IMR-90 (cell line): ENCODE data around the gene HSP90AB1. TPM values are rescaled to one million over a fixed set of nuclear protein-coding genes. Genes with fewer than 3 reads are reported as not detected.

Experiments
- ATAC-seq: fragments of 200-7000 bp; cut with Tn5 transposase; 2 replicates; pipeline ENCODE4 v1.9.1; 2020; ENCODE audit warnings: low read depth, mild to moderate bottlenecking, moderate library complexity
- BruUV-seq: library from RNA; stranded (reverse); fragments of 400-500 nt; replicated peaks from 2 replicates; lab custom pipeline; 2021; lab: Mats Ljungman, UMichigan
- CTCF ChIA-PET: fragments of 300-600 bp; formaldehyde crosslinking; extraction: SDS; loops from one replicate; lab custom pipeline; 2021; ENCODE audit warnings: antibody characterized with exemption; lab: Yijun Ruan, JAX
- POLR2A ChIA-PET: fragments of 300-600 bp; sonication (Branson Sonifier 250); formaldehyde crosslinking; loops from one replicate; lab custom pipeline; 2022; ENCODE audit warnings: antibody characterized with exemption; ENCODE audit not compliant: unreplicated experiment; lab: Charles Lee
- DNase-seq: peaks from one replicate; pipeline ENCODE4 v3.0.0; 2013
- H2AFZ ChIP-seq: replicated peaks from 2 replicates; pipeline ENCODE3; 2013; ENCODE audit warnings: low read length, mild to moderate bottlenecking; ENCODE audit not compliant: poor library complexity
- H2AK5ac ChIP-seq: 2 replicates; pipeline ENCODE4 v1.6.1; 2013; ENCODE audit warnings: low read depth, low read length, inconsistent platforms
- H2AK9ac ChIP-seq: replicated peaks from 2 replicates; pipeline ENCODE3; 2013; ENCODE audit warnings: mild to moderate bottlenecking, low read depth, low read length, moderate library complexity; ENCODE audit not compliant: poor library complexity
- H2BK120ac ChIP-seq: 2 replicates; pipeline ENCODE4 v1.6.1; 2013; ENCODE audit warnings: low read depth, low read length, inconsistent platforms
- H2BK15ac ChIP-seq: 3 replicates; pipeline ENCODE4 v1.6.1; 2013; ENCODE audit warnings: low read depth, low read length, inconsistent platforms
- H2BK20ac ChIP-seq: 2 replicates; pipeline ENCODE4 v1.6.1; 2013; ENCODE audit warnings: low read depth, mild to moderate bottlenecking, inconsistent platforms, low read length, moderate library complexity
- H2BK5ac ChIP-seq: 2 replicates; pipeline ENCODE4 v1.6.1; 2013; ENCODE audit warnings: mild to moderate bottlenecking, low read depth, low read length, inconsistent platforms; ENCODE audit not compliant: poor library complexity, severe bottlenecking
- H3K14ac ChIP-seq: replicated peaks from 2 replicates; pipeline ENCODE4 v1.6.1; 2013; ENCODE audit warnings: low read depth, low read length, inconsistent platforms
- H3K18ac ChIP-seq: 2 replicates; pipeline ENCODE4 v1.6.1; 2013; ENCODE audit warnings: low read depth, low read length, control low read depth
- H3K23ac ChIP-seq: 2 replicates; pipeline ENCODE4 v1.6.1; 2013; ENCODE audit warnings: low read depth, low read length, inconsistent platforms
- H3K27ac ChIP-seq: 2 replicates; pipeline ENCODE4 v1.5.1; 2013; ENCODE audit warnings: mild to moderate bottlenecking, control low read depth, low read length; ENCODE audit not compliant: insufficient read depth
- H3K27me3 ChIP-seq: 2 replicates; pipeline ENCODE4 v1.6.1; 2013; ENCODE audit warnings: low read length; ENCODE audit not compliant: control insufficient read depth, insufficient read depth
- H3K36me3 ChIP-seq: 2 replicates; pipeline ENCODE4 v1.6.1; 2013; ENCODE audit warnings: low read length, mixed read lengths; ENCODE audit not compliant: control insufficient read depth, insufficient read depth
- H3K4ac ChIP-seq: 2 replicates; pipeline ENCODE4 v1.6.1; 2013; ENCODE audit warnings: low read depth, low read length, inconsistent platforms
- H3K4me1 ChIP-seq: 2 replicates; pipeline ENCODE4 v1.6.1; 2013; ENCODE audit warnings: low read length, mixed read lengths; ENCODE audit not compliant: control insufficient read depth, insufficient read depth
- H3K4me2 ChIP-seq: 2 replicates; pipeline ENCODE4 v1.6.1; 2013; ENCODE audit warnings: low read depth, mild to moderate bottlenecking, control low read depth, low read length, moderate library complexity
- H3K4me3 ChIP-seq: 2 replicates; pipeline ENCODE4 v1.5.1; 2013; ENCODE audit warnings: low read depth, mild to moderate bottlenecking, control low read depth, low read length, moderate library complexity; ENCODE audit not compliant: insufficient read depth
- H3K56ac ChIP-seq: 2 replicates; pipeline ENCODE4 v1.6.1; 2013; ENCODE audit warnings: low read length, inconsistent platforms; ENCODE audit not compliant: insufficient read depth; ENCODE audit errors: extremely low read depth
- H3K79me1 ChIP-seq, 2 experiments: 2 replicates each; pipeline ENCODE4 v1.6.1; 2013; ENCODE audit warnings: low read length in 2 of 2, inconsistent platforms in 1 of 2, low read depth in 1 of 2
- H3K9ac ChIP-seq: 2 replicates; pipeline ENCODE4 v1.6.1; 2013; ENCODE audit warnings: low read depth, low read length, control low read depth
- H3K9me1 ChIP-seq: 2 replicates; pipeline ENCODE4 v1.6.1; 2013; ENCODE audit warnings: low read length, inconsistent platforms; ENCODE audit not compliant: insufficient read depth
- H3K9me3 ChIP-seq: 2 replicates; pipeline ENCODE4 v1.6.1; 2013; ENCODE audit warnings: low read length; ENCODE audit not compliant: control insufficient read depth, insufficient read depth
- H4K20me1 ChIP-seq: 2 replicates; pipeline ENCODE4 v1.6.1; 2013; ENCODE audit warnings: low read length, inconsistent platforms; ENCODE audit not compliant: insufficient read depth
- H4K5ac ChIP-seq: 2 replicates; pipeline ENCODE4 v1.6.1; 2013; ENCODE audit warnings: mild to moderate bottlenecking, low read depth, low read length, control low read depth
- H4K8ac ChIP-seq, 2 experiments: 2 replicates each; pipeline ENCODE4 v1.6.1; 2013; ENCODE audit warnings: low read depth in 2 of 2, low read length in 2 of 2, control low read depth in 1 of 2, inconsistent platforms in 1 of 2
- H4K91ac ChIP-seq: 2 replicates; pipeline ENCODE4 v1.6.1; 2013; ENCODE audit warnings: low read depth, low read length, inconsistent platforms; ENCODE audit not compliant: insufficient read depth
- BHLHE40 ChIP-seq: fragments of 150-350 bp; IDR thresholded peaks from 2 replicates; pipeline ENCODE4 v1.6.1; 2016; ENCODE audit warnings: mild to moderate bottlenecking, low read depth, low read length
- CEBPB ChIP-seq: IDR thresholded peaks from 2 replicates; pipeline ENCODE4 v1.6.1; 2012; ENCODE audit warnings: low read depth, low read length, improper control_type of control experiment
- CHD1 ChIP-seq: IDR thresholded peaks from 2 replicates; pipeline ENCODE4 v1.6.1; 2012; ENCODE audit warnings: low read depth, low read length, improper control_type of control experiment
- FOS ChIP-seq: fragments of 150-350 bp; IDR thresholded peaks from 2 replicates; pipeline ENCODE4 v1.6.1; 2016; ENCODE audit warnings: low read depth, low read length
- MAZ ChIP-seq: IDR thresholded peaks from 2 replicates; pipeline ENCODE4 v1.6.1; 2012; ENCODE audit warnings: low read depth, mild to moderate bottlenecking, low read length, improper control_type of control experiment, moderate library complexity, borderline replicate concordance
- MXI1 ChIP-seq: IDR thresholded peaks from 2 replicates; pipeline ENCODE4 v1.6.1; 2012; ENCODE audit warnings: low read depth, mild to moderate bottlenecking, low read length, moderate library complexity, borderline replicate concordance
- POLR2A ChIP-seq: IDR thresholded peaks from 2 replicates; pipeline ENCODE4 v1.6.1; 2012; ENCODE audit warnings: mild to moderate bottlenecking, low read depth, low read length
- RCOR1 ChIP-seq: IDR thresholded peaks from 2 replicates; pipeline ENCODE4 v1.6.1; 2012; ENCODE audit warnings: mild to moderate bottlenecking, low read length, improper control_type of control experiment; ENCODE audit not compliant: insufficient replicate concordance
- RFX5 ChIP-seq: IDR thresholded peaks from 2 replicates; pipeline ENCODE4 v1.8.0; 2012; ENCODE audit warnings: low read depth, mild to moderate bottlenecking, low read length, moderate library complexity
- WGBS, 2 experiments: methylation state at CpG; one replicate each; pipeline versions ENCODE4 v1.1.5 to v1.1.7; 2013; ENCODE audit warnings: missing lambda C conversion rate in 2 of 2; ENCODE audit not compliant: insufficient read length in 1 of 2; ENCODE audit errors: extremely low coverage in 2 of 2; 5-methylcytosine and 5-hydroxymethylcytosine counted together
- dilution Hi-C: fragments of 300-500 bp; cut with HindIII; formaldehyde crosslinking; loops from one replicate; pipeline ENCODE4 v1.14.3; 2018; ENCODE audit warnings: low sequenced_read_pairs; ENCODE audit not compliant: unreplicated experiment
- in situ Hi-C: fragments of 300-500 bp; cut with MboI; formaldehyde crosslinking; loops from 3 replicates; pipeline ENCODE4 v1.14.3; 2019; ENCODE audit warnings: low sequenced_read_pairs, inconsistent platforms, mixed read lengths
- intact Hi-C: fragments of 100-400 bp; cut with micrococcal nuclease; formaldehyde crosslinking; loops from 2 replicates; pipeline ENCODE4 v1.10.0; 2022
- polyA plus RNA-seq, 3 experiments: library from polyadenylated mRNA; depleted of rRNA; stranded (reverse); fragments of >200 nt; gene quantifications; 2 replicates each; pipeline ENCODE4 v1.2.3, GENCODE V29; 2012; ENCODE audit warnings: low replicate concordance in 1 of 3
- total RNA-seq: library from RNA; depleted of rRNA; stranded (reverse); fragments of >200 nt; gene quantifications from 2 replicates; pipeline ENCODE4 v1.2.3, GENCODE V29; 2012
- TF ChIP-seq, protein P1 (sequence below): fragments of 150-350 bp; IDR thresholded peaks from 2 replicates; pipeline ENCODE4 v1.6.1; 2016; ENCODE audit warnings: low read depth, mild to moderate bottlenecking, low read length, moderate library complexity, borderline replicate concordance
- TF ChIP-seq, protein P2 (sequence below): fragments of 150-350 bp; IDR thresholded peaks from 2 replicates; pipeline ENCODE4 v1.6.1; 2017; ENCODE audit warnings: mild to moderate bottlenecking, antibody characterized with exemption, low read length, low read depth

HSP90AB1 gene
- total and polyA plus RNA-seq, 2 of the 4 experiments (the other 2 are of a cell fraction), result 887 to 1,307 TPM

DNA sequence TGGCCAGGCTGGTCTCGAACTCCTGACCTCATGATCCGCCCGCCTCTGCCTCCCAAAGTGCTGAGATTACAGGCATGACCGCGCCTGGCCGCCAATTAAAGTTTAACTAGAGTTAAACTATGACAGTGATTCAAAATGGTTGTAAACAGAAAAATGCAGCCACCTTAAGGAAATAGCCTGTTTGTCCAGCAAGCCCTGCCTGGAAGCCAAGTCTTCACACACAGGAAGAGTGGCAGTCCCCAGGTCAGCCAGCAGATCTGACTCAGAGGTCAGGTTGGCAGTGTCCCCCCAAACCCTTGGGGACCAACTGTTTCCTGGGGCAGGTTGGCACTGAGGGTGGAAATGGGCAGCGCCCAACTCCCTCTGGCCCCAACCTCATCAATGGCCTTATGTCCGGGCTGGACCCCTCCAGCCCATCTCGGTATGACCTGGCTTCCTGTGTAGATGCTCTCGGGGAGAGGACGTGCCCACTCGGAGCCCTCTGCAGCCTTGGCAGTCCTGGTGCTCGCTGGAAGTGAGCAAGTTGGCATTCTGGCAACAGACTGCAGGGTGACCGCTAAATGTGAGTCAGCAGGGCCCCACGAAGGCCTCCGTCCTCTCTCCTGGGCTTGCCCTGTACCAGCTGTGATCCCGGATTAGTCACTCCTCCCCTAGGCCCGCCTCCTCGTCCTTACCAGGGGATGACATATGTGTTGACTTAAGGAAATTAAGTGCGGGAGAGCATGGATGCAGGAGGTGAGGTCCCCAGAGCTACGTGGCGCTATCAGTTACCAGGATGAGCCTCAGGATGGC lies 9.7 kb upstream of the HSP90AB1 start (continued):
- TF ChIP-seq MAZ (peak; percentile 32; the same call in 1 of the 2 replicates), POLR2A (peak; percentile 74), RCOR1 (peak; percentile 70)

DNA sequence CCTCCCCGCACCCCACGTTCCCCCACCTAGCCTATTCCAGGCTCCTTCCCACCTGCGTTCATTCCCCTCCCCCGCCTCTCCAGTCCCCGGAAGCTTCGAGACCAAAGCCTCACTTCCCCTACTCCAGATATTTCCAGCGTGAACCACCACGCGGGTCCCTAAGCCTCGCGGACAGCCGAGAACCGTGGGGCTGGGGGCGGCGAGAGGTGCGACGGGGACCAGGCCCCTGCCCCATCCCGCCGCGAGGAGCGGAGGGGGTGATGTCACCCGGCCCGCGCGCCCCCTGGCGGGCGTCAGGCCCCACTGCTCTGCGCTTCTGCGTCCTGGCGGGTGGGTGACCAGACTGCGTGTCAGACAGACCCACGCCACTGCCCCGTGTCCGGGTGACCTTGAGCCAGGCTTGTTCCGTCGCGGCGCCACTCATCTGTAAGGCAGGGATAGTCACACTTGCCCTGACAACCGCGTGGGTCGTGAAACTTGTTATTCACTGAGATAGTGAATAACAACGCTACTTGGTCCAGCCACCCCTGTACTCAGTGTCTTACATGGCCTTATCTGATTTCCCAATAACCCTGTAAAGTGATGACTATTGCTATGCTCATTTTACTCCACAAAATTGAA lies 9.0 kb upstream of the HSP90AB1 start:
- H3K9ac ChIP-seq, result peak overlapping the region; percentile 46
- H3K18ac ChIP-seq, result peak overlapping the region; percentile 40; the same call in 1 of the 2 replicates
- H3K9me1 ChIP-seq, result peaks cover 4% of the 10 kb centered on the region
- peak overlapping the region; percentile 63 for H3K27ac ChIP-seq
- POLR2A ChIA-PET, result interaction anchor here (1.3 kb wide), 1 partner anchor 9 kb away, joined by 8 read pairs; the partner anchor contains the start of gene HSP90AB1
- no TSS peak for BruUV-seq
- H3K9me3 ChIP-seq, result no peaks in the 10 kb centered on the region
- dilution Hi-C loops, result no loop called here
- in situ Hi-C loops, result loop anchor here (5.0 kb wide), 1 partner anchor 131 kb away; no protein-coding TSS in a partner anchor
- H3K4me2 ChIP-seq, result peak overlapping the region; percentile 93
- peaks cover 16% of the 10 kb centered on the region for H3K4me1 ChIP-seq
- H3K56ac ChIP-seq, result no peak overlapping the region
- H4K5ac ChIP-seq, result peak overlapping the region; percentile 72
- H4K8ac ChIP-seq, result peak overlapping the region; percentile 32 to 86
- CTCF ChIA-PET, result interaction anchor here (0.6 to 1.3 kb wide), 6 partner anchors 8 to 1191 kb away, joined by 3 to 7 read pairs (median 3); no protein-coding TSS in a partner anchor
- peak overlapping the region; percentile 85 for H2BK120ac ChIP-seq
- intact Hi-C loops, result loop anchor here (1.0 kb wide), 1 partner anchor 60 kb away; no protein-coding TSS in a partner anchor
- peak overlapping the region; percentile 87 for H3K14ac ChIP-seq
- H2AK5ac ChIP-seq, result peak overlapping the region; percentile 65
- 0 out of 4 replicates have a peak, but pooled peaks cover 0 to 4% of the 10 kb centered on the region in 2 experiments for H3K79me1 ChIP-seq
- H2AFZ ChIP-seq, result peak overlapping the region; percentile 97
- peak overlapping the region; percentile 58 for H3K4me3 ChIP-seq
- H2AK9ac ChIP-seq, result peak overlapping the region; percentile 92
- H4K91ac ChIP-seq, result peak overlapping the region; percentile 83
- WGBS, 2 experiments, result 2% methylated on average over 19 of the region's 42 CpGs; no CpG with 5 or more reads in 1 of the 2 experiments
- no peak overlapping the region for H2BK20ac ChIP-seq
- H2BK5ac ChIP-seq, result peak overlapping the region; percentile 81
- DNase-seq, result peak; percentile 56
- H4K20me1 ChIP-seq, result no peaks in the 10 kb centered on the region
- H3K4ac ChIP-seq, result peak overlapping the region; percentile 84
- peak overlapping the region; percentile 7; the same call in 1 of the 3 replicates for H2BK15ac ChIP-seq
- peak overlapping the region; percentile 71 for H3K23ac ChIP-seq
- no peaks in the 10 kb centered on the region for H3K27me3 ChIP-seq
- H3K36me3 ChIP-seq, result no peaks in the 10 kb centered on the region
- ATAC-seq, result peak; percentile 85
- TF ChIP-seq, protein P1, sequence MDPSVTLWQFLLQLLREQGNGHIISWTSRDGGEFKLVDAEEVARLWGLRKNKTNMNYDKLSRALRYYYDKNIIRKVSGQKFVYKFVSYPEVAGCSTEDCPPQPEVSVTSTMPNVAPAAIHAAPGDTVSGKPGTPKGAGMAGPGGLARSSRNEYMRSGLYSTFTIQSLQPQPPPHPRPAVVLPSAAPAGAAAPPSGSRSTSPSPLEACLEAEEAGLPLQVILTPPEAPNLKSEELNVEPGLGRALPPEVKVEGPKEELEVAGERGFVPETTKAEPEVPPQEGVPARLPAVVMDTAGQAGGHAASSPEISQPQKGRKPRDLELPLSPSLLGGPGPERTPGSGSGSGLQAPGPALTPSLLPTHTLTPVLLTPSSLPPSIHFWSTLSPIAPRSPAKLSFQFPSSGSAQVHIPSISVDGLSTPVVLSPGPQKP, result no peak
- TF ChIP-seq RFX5 (no peak), FOS (peak; percentile 29; the same call in 1 of the 2 replicates), BHLHE40 (no peak; the same call in 1 of the 2 replicates), MAZ (peak; percentile 92), RCOR1 (peak; percentile 12), MXI1 (peak; percentile 27; the same call in 1 of the 2 replicates), CHD1 (no peak; the same call in 1 of the 2 replicates), POLR2A (no peak; the same call in 1 of the 2 replicates), CEBPB (peak; percentile 81)
- TF ChIP-seq, protein P2, sequence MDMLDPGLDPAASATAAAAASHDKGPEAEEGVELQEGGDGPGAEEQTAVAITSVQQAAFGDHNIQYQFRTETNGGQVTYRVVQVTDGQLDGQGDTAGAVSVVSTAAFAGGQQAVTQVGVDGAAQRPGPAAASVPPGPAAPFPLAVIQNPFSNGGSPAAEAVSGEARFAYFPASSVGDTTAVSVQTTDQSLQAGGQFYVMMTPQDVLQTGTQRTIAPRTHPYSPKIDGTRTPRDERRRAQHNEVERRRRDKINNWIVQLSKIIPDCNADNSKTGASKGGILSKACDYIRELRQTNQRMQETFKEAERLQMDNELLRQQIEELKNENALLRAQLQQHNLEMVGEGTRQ, result no peak
